SJSA1 (cell line): ENCODE results near the gene TEX22. TPM values are rescaled to one million over a fixed set of nuclear protein-coding genes. Genes with fewer than 3 reads are reported as not detected.

Source experiments
- DNase-seq, 2 experiments: peaks; one replicate each; pipeline ENCODE4 v3.0.0-alpha.2; 2015 to 2020; ENCODE audit warnings: low spot score in 2 of 2, low read depth in 1 of 2
- H3K27ac ChIP-seq: fragments of 250-450 bp; sonication (Bioruptor Pico); 2 replicates; pipeline ENCODE4 v1.5.1; 2020; ENCODE audit warnings: mild to moderate bottlenecking, moderate library complexity
- H3K27me3 ChIP-seq: fragments of 250-450 bp; sonication (Bioruptor Pico); replicated peaks from 2 replicates; pipeline ENCODE4 v1.5.1; 2020; ENCODE audit warnings: mild to moderate bottlenecking, moderate library complexity
- H3K36me3 ChIP-seq: fragments of 250-450 bp; sonication (Bioruptor Pico); 2 replicates; pipeline ENCODE4 v1.5.1; 2020; ENCODE audit warnings: mild to moderate bottlenecking
- H3K4me1 ChIP-seq: fragments of 250-450 bp; sonication (Bioruptor Pico); replicated peaks from 2 replicates; pipeline ENCODE4 v1.6.1; 2021; ENCODE audit warnings: mild to moderate bottlenecking
- H3K4me3 ChIP-seq: fragments of 250-450 bp; sonication (Bioruptor Pico); 2 replicates; pipeline ENCODE4 v1.5.1; 2020; ENCODE audit warnings: mild to moderate bottlenecking
- H3K9me3 ChIP-seq: fragments of 250-450 bp; sonication (Bioruptor Pico); replicated peaks from 2 replicates; pipeline ENCODE4 v1.5.1; 2020; ENCODE audit warnings: mild to moderate bottlenecking
- total RNA-seq: library from RNA; depleted of rRNA; stranded (reverse); fragments of >200 nt; shearing (Covaris generic); gene quantifications from 2 replicates; pipeline ENCODE4 v1.2.3, GENCODE V29; 2014

The TEX22 gene
- total RNA-seq, 1 experiment from 2014 or later = 0.11 TPM

DNA sequence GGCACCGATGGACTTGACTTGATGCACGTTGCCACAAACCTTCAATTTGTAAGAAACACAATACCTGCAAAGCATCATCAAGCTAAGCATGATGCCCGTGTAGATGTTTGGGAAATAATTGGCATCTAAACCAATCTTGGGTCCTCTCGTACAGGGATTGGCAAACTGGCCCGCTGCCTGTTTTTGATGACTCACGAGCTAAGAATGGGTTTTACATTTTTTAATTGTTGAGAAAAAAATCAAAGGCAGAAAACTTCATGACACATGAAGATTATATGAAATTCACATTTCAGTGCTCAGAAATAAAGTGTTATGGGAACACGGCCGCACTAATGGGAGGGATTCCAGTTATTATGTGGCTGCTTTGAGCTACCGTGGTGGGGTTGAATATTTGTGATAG is 32.2 kb downstream of the TEX22 start:
- Histone ChIP-seq H3K4me1 (peaks cover 14% of the 10 kb centered on the region), H3K36me3 (peaks cover 8% of the 10 kb centered on the region), H3K9me3 (no peaks in the 10 kb centered on the region), H3K27me3 (no peaks in the 10 kb centered on the region), H3K27ac (0 out of 2 replicates have a peak overlapping the region, but pooled peaks have one; percentile 13), H3K4me3 (no peak overlapping the region)
- DNase-seq = peak; percentile 28 to 48

DNA sequence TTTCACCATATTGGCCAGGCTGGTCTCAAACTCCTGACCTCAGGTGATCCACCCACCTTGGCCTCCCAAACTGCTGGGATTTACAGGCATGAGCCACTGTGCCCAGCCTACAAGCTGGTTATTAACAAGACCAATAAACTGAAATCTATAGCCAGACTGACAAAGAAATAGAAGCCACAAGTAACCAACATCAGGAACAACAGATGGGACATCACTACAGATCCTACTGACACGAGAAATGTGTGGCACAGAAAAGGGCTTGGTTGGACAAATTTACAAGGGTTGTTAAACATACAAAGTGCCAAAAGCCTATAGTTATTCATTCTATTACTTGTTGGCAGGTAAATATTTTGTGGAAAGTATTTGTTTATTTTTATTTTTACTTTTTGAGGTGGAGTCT is 32.9 kb downstream of the TEX22 start:
- peaks cover 8% of the 10 kb centered on the region for H3K36me3 ChIP-seq
- no peaks in the 10 kb centered on the region for H3K27me3 ChIP-seq
- peaks cover 14% of the 10 kb centered on the region for H3K4me1 ChIP-seq
- H3K27ac ChIP-seq = no peak overlapping the region
- H3K9me3 ChIP-seq = no peaks in the 10 kb centered on the region
- H3K4me3 ChIP-seq = no peak overlapping the region
- no peak for DNase-seq

DNA sequence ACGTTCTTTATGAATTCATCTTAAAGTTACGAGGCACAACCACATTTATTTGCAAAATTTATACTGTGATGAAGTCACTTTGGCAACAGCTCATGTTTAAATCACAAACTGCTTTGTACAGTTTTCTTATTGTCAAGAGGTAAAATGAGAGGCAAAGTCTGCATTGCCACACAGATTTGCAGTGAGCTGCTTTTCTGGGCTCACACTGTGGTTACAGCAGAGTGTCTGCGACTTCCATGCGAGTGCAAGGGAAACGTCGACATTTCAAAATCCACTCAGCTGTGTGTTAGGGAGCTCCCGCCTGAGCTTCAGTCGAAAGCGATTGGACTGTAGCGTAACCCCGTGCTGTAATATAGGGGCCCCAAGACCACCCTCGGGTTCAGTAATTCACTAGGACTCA is 34.3 kb downstream of the TEX22 start:
- Histone ChIP-seq H3K36me3 (peaks cover 3% of the 10 kb centered on the region; the same call in 1 of the 2 replicates), H3K27ac (no peak overlapping the region), H3K9me3 (no peaks in the 10 kb centered on the region), H3K4me1 (peaks cover 14% of the 10 kb centered on the region), H3K4me3 (no peak overlapping the region), H3K27me3 (no peaks in the 10 kb centered on the region)
- no peak for DNase-seq

DNA sequence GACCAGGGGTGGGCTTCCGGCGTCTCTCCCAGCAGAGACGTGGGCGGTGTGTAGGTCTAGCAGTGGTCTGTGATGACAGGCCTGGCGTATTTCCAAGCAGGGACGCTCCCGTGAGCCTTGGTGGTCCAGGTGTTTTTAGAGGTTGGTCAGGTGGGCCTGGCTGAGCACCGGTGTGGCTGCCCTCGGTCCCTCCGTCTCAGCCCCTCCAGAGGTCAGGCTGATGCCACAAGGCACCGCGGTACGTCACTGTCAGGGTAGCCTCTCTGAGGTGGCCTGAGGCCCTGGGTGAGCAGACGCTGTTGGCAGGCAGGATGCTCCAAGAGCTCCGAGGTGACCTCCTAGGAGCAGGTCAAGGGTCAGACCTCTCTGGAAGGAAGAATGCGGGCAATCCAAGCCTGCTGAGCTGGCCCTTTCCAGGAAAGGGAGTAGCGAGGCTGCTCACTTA is 34.8 kb downstream of the TEX22 start:
- peaks cover 3% of the 10 kb centered on the region; the same call in 1 of the 2 replicates for H3K36me3 ChIP-seq
- no peak overlapping the region for H3K27ac ChIP-seq
- DNase-seq = no peak
- no peaks in the 10 kb centered on the region for H3K27me3 ChIP-seq
- no peaks in the 10 kb centered on the region for H3K9me3 ChIP-seq
- H3K4me1 ChIP-seq = peaks cover 14% of the 10 kb centered on the region
- H3K4me3 ChIP-seq = no peak overlapping the region

DNA sequence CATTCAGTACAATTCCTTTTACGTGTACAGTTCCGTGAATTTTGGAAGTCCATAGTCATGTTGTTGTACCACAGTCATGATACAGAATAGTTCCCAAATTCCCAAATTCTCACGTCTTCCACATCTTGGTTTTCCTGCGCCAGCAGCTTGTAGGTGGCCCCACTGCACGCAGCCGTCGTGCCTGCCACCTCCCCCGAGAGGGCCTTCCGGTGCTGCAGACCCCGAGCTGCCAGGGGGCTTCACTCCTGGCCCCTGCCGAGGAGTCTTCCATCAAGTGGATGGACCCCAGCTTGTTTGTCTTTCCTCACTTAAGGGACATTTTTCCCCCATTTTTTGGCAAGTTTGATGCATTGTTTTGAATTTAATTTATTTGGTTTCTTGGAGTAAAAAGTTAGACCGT is 38.1 kb downstream of the TEX22 start:
- no peak for DNase-seq
- Histone ChIP-seq H3K4me3 (no peak overlapping the region), H3K4me1 (no peaks in the 10 kb centered on the region), H3K27ac (no peak overlapping the region), H3K27me3 (no peaks in the 10 kb centered on the region), H3K9me3 (no peaks in the 10 kb centered on the region), H3K36me3 (0 out of 2 replicates have a peak, but pooled peaks cover 3% of the 10 kb centered on the region)

DNA sequence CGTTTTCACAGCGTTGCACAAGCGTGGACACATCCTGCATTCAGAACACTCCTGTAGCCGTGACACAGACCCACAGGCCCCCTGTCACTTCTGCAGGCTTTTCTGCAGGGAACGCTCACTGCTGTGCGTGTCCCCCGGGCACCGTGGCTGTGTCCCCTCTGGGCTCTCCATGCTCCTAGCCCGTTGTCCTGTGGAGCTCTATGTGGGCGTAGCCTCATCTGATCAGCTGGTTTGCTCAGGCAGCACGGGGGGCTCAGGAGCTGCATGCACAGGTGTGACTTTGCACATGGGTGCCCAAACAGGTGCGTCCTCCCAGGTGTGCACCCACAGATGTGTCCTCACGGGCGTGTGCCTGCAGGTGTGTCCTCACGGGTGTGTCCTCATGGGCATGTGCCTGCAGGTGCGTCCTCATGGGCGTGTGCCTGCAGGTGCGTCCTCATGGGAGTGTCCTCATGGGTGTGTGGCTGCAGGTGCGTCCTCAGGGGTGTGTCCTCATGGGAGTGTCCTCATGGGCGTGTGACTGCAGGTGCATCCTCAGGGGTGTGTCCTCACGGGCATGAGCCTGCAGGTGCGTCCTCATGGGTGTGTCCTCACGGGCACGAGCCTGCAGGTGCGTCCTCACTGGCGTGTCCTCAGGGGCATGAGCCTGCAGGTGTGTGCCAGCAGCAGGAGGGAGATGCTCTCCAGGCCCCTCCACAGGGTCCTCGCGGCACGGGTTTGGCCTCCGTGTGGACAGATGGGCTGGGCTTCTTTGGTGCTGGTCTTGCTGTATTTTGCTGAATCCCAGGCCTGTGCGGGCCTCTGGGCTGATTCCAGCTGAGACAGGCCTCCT is 38.8 kb downstream of the TEX22 start:
- H3K4me1 ChIP-seq = no peaks in the 10 kb centered on the region
- H3K27me3 ChIP-seq = no peaks in the 10 kb centered on the region
- no peak for DNase-seq
- H3K4me3 ChIP-seq = no peak overlapping the region
- no peaks in the 10 kb centered on the region for H3K9me3 ChIP-seq
- 0 out of 2 replicates have a peak, but pooled peaks cover 3% of the 10 kb centered on the region for H3K36me3 ChIP-seq
- no peak overlapping the region for H3K27ac ChIP-seq

DNA sequence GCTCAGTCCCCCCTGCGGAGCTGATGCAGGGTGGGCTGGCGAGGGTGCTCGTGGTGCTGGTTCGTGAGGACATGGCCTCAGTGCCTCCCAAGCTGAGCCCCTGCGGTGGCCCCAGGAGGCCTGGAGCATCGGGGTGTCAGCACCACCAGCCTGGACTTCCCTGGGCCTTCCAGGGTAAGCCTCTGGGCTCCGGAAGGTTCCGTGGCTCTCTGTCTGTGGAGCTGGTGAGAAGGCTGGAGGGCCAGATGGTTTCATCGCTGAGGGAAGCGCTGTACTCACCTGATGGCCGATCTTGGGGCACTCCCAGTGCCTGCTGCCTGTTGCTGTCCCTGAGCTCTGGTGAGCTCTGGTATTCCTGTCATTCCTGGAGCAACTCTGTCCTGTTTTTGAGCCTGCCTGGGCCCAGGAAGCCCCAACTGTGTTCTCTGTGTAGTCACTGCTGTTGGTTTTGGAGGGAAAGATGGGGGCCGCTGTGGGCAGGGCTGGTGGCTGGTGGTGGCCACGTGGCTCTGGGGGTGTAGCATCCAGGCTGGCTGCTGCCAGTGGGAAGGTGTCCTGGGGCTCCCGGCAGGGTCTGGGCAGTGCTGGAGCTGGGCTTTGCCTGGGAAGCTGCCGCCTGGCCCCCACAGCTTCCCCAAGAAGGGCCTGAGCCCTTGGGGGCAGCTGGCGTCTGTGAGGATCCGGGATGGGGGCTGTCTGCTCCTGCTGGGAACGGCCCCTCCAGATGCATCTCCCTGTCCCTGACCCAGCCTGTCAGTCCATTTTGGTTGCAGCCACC is 39.6 kb downstream of the TEX22 start:
- H3K36me3 ChIP-seq = no peaks in the 10 kb centered on the region
- no peak for DNase-seq

DNA sequence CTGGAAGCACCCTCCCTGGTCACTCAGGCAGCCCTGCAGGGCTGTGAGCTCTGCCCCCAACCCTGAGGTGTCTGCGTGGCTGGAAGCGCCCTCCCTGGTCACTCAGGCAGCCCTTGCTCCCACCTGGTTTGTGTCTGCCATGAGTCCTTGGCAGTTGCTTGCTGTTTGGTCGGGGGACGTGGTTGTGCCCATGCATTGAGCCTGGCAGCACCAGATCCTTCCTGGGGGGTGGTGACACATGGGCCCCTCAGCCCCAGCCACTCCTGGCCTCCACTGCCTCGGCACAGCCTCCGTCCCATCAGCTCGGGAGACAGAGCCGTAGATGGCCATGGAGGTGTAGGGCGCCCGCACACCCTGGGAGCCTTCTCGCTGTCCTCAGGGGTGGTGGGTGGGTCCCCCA is 40.8 kb downstream of the TEX22 start:
- H3K4me1 ChIP-seq = no peaks in the 10 kb centered on the region
- H3K36me3 ChIP-seq = no peaks in the 10 kb centered on the region
- no peak for DNase-seq
- no peaks in the 10 kb centered on the region for H3K9me3 ChIP-seq
- H3K4me3 ChIP-seq = no peak overlapping the region
- H3K27ac ChIP-seq = no peak overlapping the region
- no peaks in the 10 kb centered on the region for H3K27me3 ChIP-seq

More for the DNA sequence above, 39.6 kb downstream of the TEX22 start:
- Histone ChIP-seq H3K27me3 (no peaks in the 10 kb centered on the region), H3K4me3 (no peak overlapping the region), H3K27ac (no peak overlapping the region), H3K9me3 (no peaks in the 10 kb centered on the region), H3K4me1 (no peaks in the 10 kb centered on the region)

DNA sequence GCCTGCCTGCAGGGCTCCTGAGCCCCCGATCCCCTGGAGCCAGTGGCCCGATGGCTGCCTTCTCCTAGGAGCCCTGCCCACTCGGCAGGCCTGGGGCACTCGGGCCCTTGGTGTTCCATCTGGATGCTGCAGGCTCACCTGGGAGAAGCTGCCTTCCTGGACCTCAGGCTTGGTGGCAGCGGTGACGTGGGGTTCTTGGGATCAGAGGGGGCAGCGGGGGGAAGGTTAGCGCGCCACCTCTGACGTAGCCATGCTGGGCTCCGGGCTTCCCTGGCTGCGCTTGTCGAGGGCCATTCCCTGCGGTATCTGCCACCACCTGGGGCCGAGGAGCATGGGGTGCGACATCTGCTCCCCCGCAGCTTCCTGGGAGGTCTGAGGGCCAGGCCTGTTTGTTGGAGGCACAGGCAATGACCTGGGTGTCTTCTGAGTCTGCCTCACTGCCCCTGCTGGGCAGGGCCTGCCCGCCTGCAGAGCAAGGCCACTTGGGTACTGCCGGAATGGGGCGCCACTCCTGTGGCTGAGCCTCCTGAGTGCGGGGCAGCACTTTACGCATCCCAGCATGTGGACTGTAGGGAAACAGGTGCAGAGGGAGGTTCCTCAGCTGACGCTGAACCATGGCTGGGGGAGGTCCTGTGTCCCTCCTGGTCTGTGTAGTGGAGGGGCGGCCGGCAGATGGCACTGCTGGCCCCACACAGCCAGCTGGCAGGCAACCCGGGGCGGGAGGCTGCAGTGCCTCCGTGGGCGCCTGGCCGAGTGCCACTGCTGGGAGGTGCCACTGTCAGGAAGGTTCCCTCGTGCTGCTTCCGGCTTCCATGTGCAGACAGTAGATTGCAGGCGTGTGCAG is 41.6 kb downstream of the TEX22 start:
- Histone ChIP-seq H3K4me1 (no peaks in the 10 kb centered on the region), H3K27ac (no peak overlapping the region), H3K27me3 (no peaks in the 10 kb centered on the region), H3K4me3 (no peak overlapping the region), H3K36me3 (no peaks in the 10 kb centered on the region), H3K9me3 (no peaks in the 10 kb centered on the region)
- DNase-seq = no peak

DNA sequence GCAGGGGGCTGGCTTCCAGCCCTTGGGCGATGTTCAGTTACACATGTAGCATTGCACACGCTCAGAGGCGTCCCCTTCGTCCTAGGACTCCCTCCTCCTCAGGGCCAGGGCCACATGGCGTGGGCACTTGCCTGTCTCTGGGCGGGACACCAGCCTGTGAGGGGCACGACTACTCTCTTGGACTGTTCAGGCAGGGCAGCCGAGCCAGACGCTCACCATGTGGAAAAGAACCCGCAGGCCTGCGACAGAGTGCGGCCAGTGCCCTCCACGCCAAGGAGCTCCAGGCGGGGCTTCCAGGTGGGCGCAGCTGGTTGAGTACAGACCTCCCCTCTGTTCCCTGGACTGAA is 42.2 kb downstream of the TEX22 start:
- Histone ChIP-seq H3K4me1 (no peaks in the 10 kb centered on the region), H3K27me3 (no peaks in the 10 kb centered on the region), H3K27ac (no peak overlapping the region), H3K36me3 (no peaks in the 10 kb centered on the region), H3K9me3 (no peaks in the 10 kb centered on the region), H3K4me3 (no peak overlapping the region)
- no peak for DNase-seq

DNA sequence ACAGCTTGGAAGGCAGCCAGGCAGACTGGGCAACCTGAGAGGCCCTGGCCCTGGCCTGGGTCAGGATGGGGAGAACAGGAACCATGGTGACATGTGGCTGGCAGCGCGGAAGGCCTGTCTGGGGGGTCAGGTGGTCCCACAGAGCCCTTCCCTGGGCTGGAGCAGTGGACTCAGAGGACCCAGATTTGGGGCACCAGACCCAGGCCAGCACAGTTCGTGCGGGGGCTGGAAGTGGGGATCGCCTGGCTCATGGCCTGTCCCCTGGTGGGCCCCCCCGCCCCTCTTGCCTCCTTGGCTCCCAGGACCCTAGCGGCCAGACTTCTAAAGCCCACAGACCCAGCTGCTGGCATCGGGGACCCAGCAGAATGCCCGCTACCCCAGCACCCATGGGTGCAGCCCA is 42.7 kb downstream of the TEX22 start:
- Histone ChIP-seq H3K36me3 (no peaks in the 10 kb centered on the region), H3K4me1 (no peaks in the 10 kb centered on the region), H3K27me3 (no peaks in the 10 kb centered on the region), H3K4me3 (no peak overlapping the region), H3K9me3 (no peaks in the 10 kb centered on the region), H3K27ac (no peak overlapping the region)
- no peak for DNase-seq

DNA sequence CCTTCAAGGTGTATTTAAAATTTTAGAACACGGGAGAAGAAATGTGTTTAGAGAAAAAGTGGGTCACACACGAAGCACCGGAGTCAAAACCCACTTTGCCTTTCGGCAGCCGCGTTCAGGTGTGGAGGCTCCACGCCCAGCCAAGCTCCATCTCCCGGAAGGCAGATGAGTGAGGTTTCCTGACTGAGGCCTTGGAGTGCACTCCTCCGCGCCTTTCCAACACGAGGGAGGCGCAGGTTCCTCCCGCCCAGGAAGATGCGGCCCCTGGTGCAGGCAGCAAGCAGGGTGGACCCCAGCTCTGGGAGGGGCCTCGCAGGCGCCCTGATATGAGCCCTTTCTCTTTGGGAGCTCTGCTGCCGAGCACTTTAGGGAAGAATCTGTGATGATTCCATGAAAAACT is 43.8 kb downstream of the TEX22 start:
- Histone ChIP-seq H3K4me3 (no peak overlapping the region), H3K27ac (no peak overlapping the region), H3K27me3 (no peaks in the 10 kb centered on the region), H3K9me3 (no peaks in the 10 kb centered on the region), H3K4me1 (no peaks in the 10 kb centered on the region), H3K36me3 (0 out of 2 replicates have a peak, but pooled peaks cover 7% of the 10 kb centered on the region)
- DNase-seq = no peak

DNA sequence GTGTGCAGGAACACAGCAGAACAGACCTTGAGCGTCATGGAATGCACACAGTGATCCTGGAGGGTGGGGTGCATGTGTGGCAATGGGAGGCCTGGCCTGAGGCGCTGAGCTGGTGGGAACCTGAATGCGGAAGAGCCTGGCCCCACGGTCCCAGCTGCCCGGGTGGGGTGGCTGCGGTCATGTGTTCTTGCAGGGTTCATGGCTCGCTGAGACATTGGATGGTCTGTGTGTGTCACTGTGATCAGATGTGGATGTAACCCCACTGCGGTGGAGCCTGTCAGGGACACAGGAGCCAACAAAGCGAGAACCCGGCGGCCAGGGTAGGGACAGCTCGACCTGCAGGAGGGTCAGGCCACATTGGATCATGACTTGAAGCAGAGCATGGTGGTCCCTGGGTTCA is 44.5 kb downstream of the TEX22 start:
- DNase-seq = no peak
- Histone ChIP-seq H3K27ac (no peak overlapping the region), H3K9me3 (no peaks in the 10 kb centered on the region), H3K36me3 (0 out of 2 replicates have a peak, but pooled peaks cover 7% of the 10 kb centered on the region), H3K27me3 (no peaks in the 10 kb centered on the region), H3K4me3 (no peak overlapping the region), H3K4me1 (no peaks in the 10 kb centered on the region)
